ENCODE measurements around the gene C1orf146. TPM values are rescaled to one million over a fixed set of nuclear protein-coding genes. Genes with fewer than 3 reads are reported as not detected.

Gene C1orf146
- total RNA-seq, 4 donors from 2014 or later, result not detected

GRCh38 chr1:92203105-92203504 is 14.6 kb upstream of the C1orf146 start:
- Histone ChIP-seq H3K4me1 (no peaks in the 10 kb centered on the region), H3K36me3 (no peaks in the 10 kb centered on the region), H3K27me3 (no peaks in the 10 kb centered on the region), H3K4me3 (no peak overlapping the region), H3K9me3 (peaks cover 0 to 15% (median 4%) of the 10 kb centered on the region in 4 donors), H3K27ac (no peak overlapping the region)
- TF ChIP-seq EP300 (IDR thresholded peaks at IDR 0.05) (no peak), POLR2A (IDR thresholded peaks at IDR 0.05) (no peak), CTCF (IDR thresholded peaks at IDR 0.05) (no peak)
- DNase-seq (ENCODE audit: low spot score in 2 of 2), result no peak

- no peak overlapping the region for H3K4me3 ChIP-seq
- H3K27ac ChIP-seq, result no peak overlapping the region
- WGBS, 2 donors, result 72 to 76% methylated on average over 2 of the region's 2 CpGs
- no peak for DNase-seq (ENCODE audit: low spot score in 2 of 2)
- no peaks in the 10 kb centered on the region for H3K36me3 ChIP-seq
- no peaks in the 10 kb centered on the region for H3K4me1 ChIP-seq
- TF ChIP-seq CTCF (IDR thresholded peaks at IDR 0.05) (no peak), EP300 (IDR thresholded peaks at IDR 0.05) (no peak), POLR2A (IDR thresholded peaks at IDR 0.05) (no peak)
- H3K27me3 ChIP-seq, result no peaks in the 10 kb centered on the region
- H3K9me3 ChIP-seq, result peaks cover 0 to 14% (median 4%) of the 10 kb centered on the region in 4 donors
These were observed 7.0 kb upstream of the C1orf146 start for GRCh38 chr1:92210701-92211100.

- H3K4me1 ChIP-seq, result no peaks in the 10 kb centered on the region
- H3K36me3 ChIP-seq, result no peaks in the 10 kb centered on the region
- peaks cover 0 to 10% (median 2%) of the 10 kb centered on the region in 4 donors for H3K9me3 ChIP-seq
- WGBS, 2 donors, result 80 to 85% methylated on average over 2 of the region's 2 CpGs
- H3K27ac ChIP-seq, result no peak overlapping the region
- no peak for DNase-seq (ENCODE audit: low spot score in 2 of 2)
- TF ChIP-seq CTCF (IDR thresholded peaks at IDR 0.05), result no peak
- TF ChIP-seq POLR2A (IDR thresholded peaks at IDR 0.05), result no peak
- no peak for TF ChIP-seq EP300 (IDR thresholded peaks at IDR 0.05)
- H3K27me3 ChIP-seq, result no peaks in the 10 kb centered on the region
- no peak overlapping the region for H3K4me3 ChIP-seq
These were observed 6.5 kb upstream of the C1orf146 start for GRCh38 chr1:92211166-92211565.

- Histone ChIP-seq H3K27me3 (no peaks in the 10 kb centered on the region), H3K4me3 (no peak overlapping the region), H3K4me1 (no peaks in the 10 kb centered on the region), H3K9me3 (peaks cover 0 to 5% (median 0%) of the 10 kb centered on the region in 4 donors), H3K27ac (no peak overlapping the region), H3K36me3 (no peaks in the 10 kb centered on the region)
- no peak for DNase-seq (ENCODE audit: low spot score in 2 of 2)
- 77 to 82% methylated on average over 14 of the region's 14 CpGs for WGBS, 2 donors
- TF ChIP-seq CTCF (IDR thresholded peaks at IDR 0.05), result no peak
- no peak for TF ChIP-seq POLR2A (IDR thresholded peaks at IDR 0.05)
- TF ChIP-seq EP300 (IDR thresholded peaks at IDR 0.05), result no peak
These were observed 844 bp downstream of the C1orf146 start for GRCh38 chr1:92218559-92218958.

GRCh38 chr1:92219028-92219427 is 1.3 kb downstream of the C1orf146 start:
- no peak overlapping the region for H3K4me3 ChIP-seq
- no peaks in the 10 kb centered on the region for H3K36me3 ChIP-seq
- peaks cover 0 to 5% (median 0%) of the 10 kb centered on the region in 4 donors for H3K9me3 ChIP-seq
- no peak for DNase-seq (ENCODE audit: low spot score in 2 of 2)
- H3K27ac ChIP-seq, result no peak overlapping the region
- TF ChIP-seq EP300 (IDR thresholded peaks at IDR 0.05), result no peak
- TF ChIP-seq CTCF (IDR thresholded peaks at IDR 0.05), result no peak
- TF ChIP-seq POLR2A (IDR thresholded peaks at IDR 0.05), result no peak
- no peaks in the 10 kb centered on the region for H3K27me3 ChIP-seq
- H3K4me1 ChIP-seq, result no peaks in the 10 kb centered on the region
